NCI-H146 treated with DMSO at 0.1 percent for 48 hours (cell line): ENCODE results near the gene EIPR1.

ENCODE experiments used
- DNase-seq: peaks from one replicate; lab custom pipeline; 2025; ENCODE audit not compliant: unreplicated experiment; lab: John Stamatoyannopoulos, UW

The EIPR1 gene

GRCh38 chr2:3277748-3278520 is 99.7 kb downstream of the EIPR1 start:
- no peak for DNase-seq

- no peak for DNase-seq
Measured at GRCh38 chr2:3277050-3277747, 100.4 kb downstream of the EIPR1 start.

- no peak for DNase-seq
Measured at GRCh38 chr2:3272761-3273160, 104.9 kb downstream of the EIPR1 start.

- no peak for DNase-seq
Measured at GRCh38 chr2:3270095-3270478, 107.5 kb downstream of the EIPR1 start.

- no peak for DNase-seq
Measured at GRCh38 chr2:3269425-3270094, 108.1 kb downstream of the EIPR1 start.

- no peak for DNase-seq
Measured at GRCh38 chr2:3268705-3269029, 109.0 kb downstream of the EIPR1 start.

- DNase-seq = no peak
Measured at GRCh38 chr2:3267869-3268704, 109.5 kb downstream of the EIPR1 start.

GRCh38 chr2:3266925-3267867 is 110.4 kb downstream of the EIPR1 start:
- DNase-seq = no peak

GRCh38 chr2:3265981-3266924 is 111.4 kb downstream of the EIPR1 start:
- DNase-seq = no peak

- no peak for DNase-seq
Measured at GRCh38 chr2:3265471-3265870, 112.1 kb downstream of the EIPR1 start.

- DNase-seq = no peak
Measured at GRCh38 chr2:3264010-3264744, 113.4 kb downstream of the EIPR1 start.

GRCh38 chr2:3263487-3263886 is 114.1 kb downstream of the EIPR1 start:
- DNase-seq = no peak

- no peak for DNase-seq
Measured at GRCh38 chr2:3262437-3263388, 114.9 kb downstream of the EIPR1 start.

- DNase-seq = no peak
Measured at GRCh38 chr2:3261511-3261910, 116.1 kb downstream of the EIPR1 start.

- DNase-seq = no peak
Measured at GRCh38 chr2:3260959-3261358, 116.7 kb downstream of the EIPR1 start.

- DNase-seq = no peak
Measured at GRCh38 chr2:3257826-3258225, 119.8 kb downstream of the EIPR1 start.

- no peak for DNase-seq
Measured at GRCh38 chr2:3257166-3257565, 120.5 kb downstream of the EIPR1 start.
